H9 (cell line): ENCODE results near the gene GDPD4. TPM values are rescaled to one million over a fixed set of nuclear protein-coding genes. Genes with fewer than 3 reads are reported as not detected.

ENCODE experiments used
- DNase-seq: peaks from one replicate; pipeline ENCODE4 v3.0.0-alpha.2; 2017
- H2AFZ ChIP-seq: one replicate; pipeline ENCODE4 v1.6.1; 2013; ENCODE audit warnings: mild to moderate bottlenecking, low read length, control low read depth, moderate library complexity
- H2AK5ac ChIP-seq: 2 replicates; pipeline ENCODE4 v1.6.1; 2013; ENCODE audit warnings: low read length, control low read depth, mixed read lengths; ENCODE audit not compliant: insufficient read length
- H2BK120ac ChIP-seq: one replicate; pipeline ENCODE4 v1.6.1; 2013; ENCODE audit warnings: low read depth, mild to moderate bottlenecking, low read length, control low read depth, inconsistent platforms; ENCODE audit not compliant: poor library complexity, severe bottlenecking
- H2BK12ac ChIP-seq: 2 replicates; pipeline ENCODE4 v1.6.1; 2013; ENCODE audit warnings: low read length, control low read depth, mixed read lengths, low read depth; ENCODE audit not compliant: insufficient read length
- H2BK15ac ChIP-seq: 2 replicates; pipeline ENCODE4 v1.6.1; 2013; ENCODE audit warnings: low read depth, low read length, control low read depth
- H2BK20ac ChIP-seq: one replicate; pipeline ENCODE4 v1.6.1; 2013; ENCODE audit warnings: low read depth, mild to moderate bottlenecking, low read length, control low read depth, inconsistent platforms; ENCODE audit not compliant: poor library complexity, severe bottlenecking
- H2BK5ac ChIP-seq: 2 replicates; pipeline ENCODE4 v1.6.1; 2013; ENCODE audit warnings: low read length, control low read depth, mixed read lengths; ENCODE audit not compliant: insufficient read length
- H3K14ac ChIP-seq: 2 replicates; pipeline ENCODE4 v1.6.1; 2013; ENCODE audit warnings: low read length, control low read depth; ENCODE audit not compliant: insufficient read depth
- H3K18ac ChIP-seq: 2 replicates; pipeline ENCODE4 v1.6.1; 2013; ENCODE audit warnings: low read depth, mild to moderate bottlenecking, mixed read lengths, low read length, control low read depth; ENCODE audit not compliant: insufficient read length
- H3K23ac ChIP-seq: 2 replicates; pipeline ENCODE4 v1.6.1; 2013; ENCODE audit warnings: low read length, control low read depth, mixed read lengths, low read depth; ENCODE audit not compliant: insufficient read length
- H3K23me2 ChIP-seq: 2 replicates; pipeline ENCODE4 v1.6.1; 2013; ENCODE audit warnings: low read depth, mild to moderate bottlenecking, mixed read lengths, low read length, control low read depth; ENCODE audit not compliant: insufficient read length, poor library complexity, severe bottlenecking
- H3K27ac ChIP-seq: 2 replicates; pipeline ENCODE4 v1.5.1; 2013; ENCODE audit warnings: low read length, control low read depth, mixed read lengths, low read depth; ENCODE audit not compliant: insufficient read length
- H3K27me3 ChIP-seq: 2 replicates; pipeline ENCODE4 v1.6.1; 2013; ENCODE audit warnings: low read length, control low read depth, inconsistent platforms; ENCODE audit not compliant: insufficient read depth
- H3K4ac ChIP-seq: 2 replicates; pipeline ENCODE4 v1.6.1; 2013; ENCODE audit warnings: low read depth, mild to moderate bottlenecking, control low read depth, inconsistent platforms, low read length, moderate library complexity
- H3K4me1 ChIP-seq: 2 replicates; pipeline ENCODE4 v1.6.1; 2013; ENCODE audit warnings: low read length, control low read depth, inconsistent platforms; ENCODE audit not compliant: insufficient read depth
- H3K4me2 ChIP-seq: 2 replicates; pipeline ENCODE4 v1.6.1; 2013; ENCODE audit warnings: low read length, control low read depth, mixed read lengths; ENCODE audit not compliant: insufficient read length, insufficient read depth
- H3K56ac ChIP-seq: 2 replicates; pipeline ENCODE4 v1.6.1; 2013; ENCODE audit warnings: low read depth, mild to moderate bottlenecking, mixed read lengths, low read length, control low read depth; ENCODE audit not compliant: insufficient read length
- H3K79me1 ChIP-seq: 2 replicates; pipeline ENCODE4 v1.6.1; 2013; ENCODE audit warnings: low read depth, mild to moderate bottlenecking, moderate library complexity, low read length, control low read depth, inconsistent platforms; ENCODE audit not compliant: insufficient read depth, poor library complexity, severe bottlenecking
- H3K79me2 ChIP-seq: 2 replicates; pipeline ENCODE4 v1.6.1; 2013; ENCODE audit warnings: low read length, control low read depth, inconsistent platforms; ENCODE audit not compliant: insufficient read depth
- H3K9ac ChIP-seq: 2 replicates; pipeline ENCODE4 v1.6.1; 2013; ENCODE audit warnings: low read length, control low read depth, mixed read lengths; ENCODE audit not compliant: insufficient read length; ENCODE audit errors: extremely low read depth
- H3K9me3 ChIP-seq: one replicate; pipeline ENCODE4 v1.6.1; 2013; ENCODE audit warnings: low read depth, low read length, inconsistent platforms; ENCODE audit not compliant: control insufficient read depth
- H3T11ph ChIP-seq: one replicate; pipeline ENCODE4 v1.6.1; 2013; ENCODE audit warnings: mild to moderate bottlenecking, low read length, control low read depth, inconsistent platforms
- H4K20me1 ChIP-seq: one replicate; pipeline ENCODE4 v1.6.1; 2013; ENCODE audit not compliant: control insufficient read depth, insufficient read length, insufficient read depth
- H4K5ac ChIP-seq: 2 replicates; pipeline ENCODE4 v1.6.1; 2013; ENCODE audit warnings: low read depth, mild to moderate bottlenecking, mixed read lengths, low read length, control low read depth; ENCODE audit not compliant: insufficient read length
- H4K8ac ChIP-seq: replicated peaks from 2 replicates; pipeline ENCODE4 v1.6.1; 2013; ENCODE audit warnings: low read length, control low read depth, mixed read lengths, low read depth; ENCODE audit not compliant: insufficient read length
- H4K91ac ChIP-seq: 2 replicates; pipeline ENCODE4 v1.6.1; 2013; ENCODE audit warnings: low read depth, mild to moderate bottlenecking, moderate library complexity, mixed read lengths, low read length, control low read depth; ENCODE audit not compliant: insufficient read length
- H3K27ac Mint-ChIP-seq, 3 experiments: 2 replicates in 2 of 3; 3 replicates in 1 of 3; pipeline ENCODE4 v1.8.0; 2020 to 2021; ENCODE audit warnings: mixed read lengths in 3 of 3, mild to moderate bottlenecking in 1 of 3, moderate library complexity in 1 of 3
- H3K27me3 Mint-ChIP-seq: 2 replicates; pipeline ENCODE4 v1.8.0; 2021; ENCODE audit warnings: low read depth, mild to moderate bottlenecking, moderate library complexity, mixed read lengths
- H3K36me3 Mint-ChIP-seq, 3 experiments: 2 replicates in 2 of 3; 3 replicates in 1 of 3; pipeline ENCODE4 v1.8.0; 2020 to 2021; ENCODE audit warnings: low read depth in 3 of 3, mixed read lengths in 3 of 3; ENCODE audit not compliant: insufficient read depth in 1 of 3
- H3K4me1 Mint-ChIP-seq, 2 experiments: 2 replicates each; pipeline ENCODE4 v1.8.0; 2020; ENCODE audit warnings: mixed read lengths in 2 of 2
- H3K4me3 Mint-ChIP-seq, 2 experiments: 2 replicates in 1 of 2; 3 replicates in 1 of 2; pipeline ENCODE4 v1.8.0; 2020 to 2021; ENCODE audit warnings: mild to moderate bottlenecking in 2 of 2, mixed read lengths in 2 of 2, moderate library complexity in 1 of 2
- H3K9me3 Mint-ChIP-seq, 2 experiments: 2 replicates in 1 of 2; 3 replicates in 1 of 2; pipeline ENCODE4 v1.8.0; 2020; ENCODE audit warnings: mild to moderate bottlenecking in 2 of 2, mixed read lengths in 2 of 2, moderate library complexity in 1 of 2
- WGBS: extraction: QIAGEN DNeasy Blood & Tissue Kit; methylation state at CpG from one replicate; pipeline ENCODE4 v1.1.7; 2013; ENCODE audit warnings: missing lambda C conversion rate, low lambda C conversion rate, mixed read lengths; ENCODE audit not compliant: insufficient read length; ENCODE audit errors: extremely low coverage; 5-methylcytosine and 5-hydroxymethylcytosine counted together
- total RNA-seq: library from RNA; stranded (reverse); gene quantifications from 2 replicates; pipeline ENCODE4 v1.2.1, GENCODE V29; 2021
- TF ChIP-seq, protein P1 (sequence below): fragments of 200-600 bp; sonication (generic); conservative IDR thresholded peaks from 3 replicates; pipeline ENCODE4 v1.8.0; 2021; ENCODE audit warnings: antibody characterized with exemption, mild to moderate bottlenecking

Gene GDPD4
- total RNA-seq, 1 experiment from 2014 or later: not detected

GRCh38 chr11:77250881-77251640 lies 50.4 kb downstream of the GDPD4 start:
- Histone ChIP-seq H3K4ac (no peak overlapping the region), H3K9ac (no peak overlapping the region), H3K27ac (no peak overlapping the region), H3K79me1 (no peaks in the 10 kb centered on the region), H3K9me3 (no peaks in the 10 kb centered on the region), H2AFZ (no peak overlapping the region), H3K18ac (no peak overlapping the region), H3K56ac (no peak overlapping the region), H3K23ac (no peak overlapping the region), H2BK20ac (no peak overlapping the region), H3K23me2 (no peaks in the 10 kb centered on the region), H3K79me2 (no peaks in the 10 kb centered on the region), H4K5ac (no peak overlapping the region), H2AK5ac (no peak overlapping the region), H2BK12ac (no peak overlapping the region), H3K4me1 (no peaks in the 10 kb centered on the region), H2BK15ac (no peak overlapping the region), H3T11ph (no peak overlapping the region), H3K14ac (no peak overlapping the region), H2BK120ac (no peak overlapping the region), H4K20me1 (no peaks in the 10 kb centered on the region), H3K4me2 (no peak overlapping the region), H3K27me3 (no peaks in the 10 kb centered on the region; the same call in 1 of the 2 replicates), H4K8ac (no peak overlapping the region), H2BK5ac (no peak overlapping the region), H4K91ac (no peak overlapping the region)
- whole genome bisulfite sequencing: no CpG with 5 or more reads among the region's 1 CpG
- Mint-ChIP-seq H3K36me3 (no peaks in the 10 kb centered on the region; a peak in 1 of 7 replicates), H3K27ac (no peak overlapping the region), H3K9me3 (no peaks in the 10 kb centered on the region), H3K27me3 (no peaks in the 10 kb centered on the region), H3K4me3 (no peak overlapping the region), H3K4me1 (no peaks in the 10 kb centered on the region)
- TF ChIP-seq, protein P1, sequence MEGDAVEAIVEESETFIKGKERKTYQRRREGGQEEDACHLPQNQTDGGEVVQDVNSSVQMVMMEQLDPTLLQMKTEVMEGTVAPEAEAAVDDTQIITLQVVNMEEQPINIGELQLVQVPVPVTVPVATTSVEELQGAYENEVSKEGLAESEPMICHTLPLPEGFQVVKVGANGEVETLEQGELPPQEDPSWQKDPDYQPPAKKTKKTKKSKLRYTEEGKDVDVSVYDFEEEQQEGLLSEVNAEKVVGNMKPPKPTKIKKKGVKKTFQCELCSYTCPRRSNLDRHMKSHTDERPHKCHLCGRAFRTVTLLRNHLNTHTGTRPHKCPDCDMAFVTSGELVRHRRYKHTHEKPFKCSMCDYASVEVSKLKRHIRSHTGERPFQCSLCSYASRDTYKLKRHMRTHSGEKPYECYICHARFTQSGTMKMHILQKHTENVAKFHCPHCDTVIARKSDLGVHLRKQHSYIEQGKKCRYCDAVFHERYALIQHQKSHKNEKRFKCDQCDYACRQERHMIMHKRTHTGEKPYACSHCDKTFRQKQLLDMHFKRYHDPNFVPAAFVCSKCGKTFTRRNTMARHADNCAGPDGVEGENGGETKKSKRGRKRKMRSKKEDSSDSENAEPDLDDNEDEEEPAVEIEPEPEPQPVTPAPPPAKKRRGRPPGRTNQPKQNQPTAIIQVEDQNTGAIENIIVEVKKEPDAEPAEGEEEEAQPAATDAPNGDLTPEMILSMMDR: no peak
- no peak for DNase-seq
